B cell (primary cell): ENCODE results near the gene SDC4. TPM values are rescaled to one million over a fixed set of nuclear protein-coding genes. Genes with fewer than 3 reads are reported as not detected.

Experiments
- ATAC-seq: fragments of 200-7000 bp; cut with Tn5 transposase; one replicate; pipeline ENCODE4 v1.10.0; 2021; ENCODE audit warnings: low read depth, mild to moderate bottlenecking, moderate number of reproducible peaks, moderate library complexity
- CTCF ChIA-PET: fragments of 350-600 bp; sonication (Branson Sonifier 250); formaldehyde crosslinking; loops from one replicate; lab custom pipeline; 2021; ENCODE audit warnings: antibody characterized with exemption, inconsistent platforms; lab: Charles Lee
- POLR2A ChIA-PET: fragments of 350-600 bp; sonication (Branson Sonifier 250); formaldehyde crosslinking; loops from one replicate; lab custom pipeline; 2021; ENCODE audit warnings: antibody characterized with exemption; lab: Charles Lee
- DNase-seq: peaks from one replicate; pipeline ENCODE4 v3.0.0; 2013
- H2AFZ ChIP-seq: 2 replicates; pipeline ENCODE4 v1.6.1; 2012; ENCODE audit warnings: mild to moderate bottlenecking, low read depth, low read length; ENCODE audit not compliant: insufficient read depth, poor library complexity, severe bottlenecking
- H3K27ac ChIP-seq, 2 donors: 1 replicate in 1 of 2; 2 replicates in 1 of 2; pipeline ENCODE4 v1.5.1; 2012 to 2013; ENCODE audit warnings: low read length in 2 of 2, mild to moderate bottlenecking in 2 of 2, moderate library complexity in 1 of 2
- H3K27me3 ChIP-seq, 4 experiments: fragments of 200-600 bp in 1 of 4; sonication (generic) in 1 of 4; replicated peaks in 1 of 4; 1 replicate in 2 of 4; 2 replicates in 2 of 4; pipeline versions ENCODE4 v1.6.1 to v1.7.0; 2013 to 2016; ENCODE audit warnings: low read length in 3 of 4, mild to moderate bottlenecking in 2 of 4, mixed read lengths in 1 of 4, moderate library complexity in 1 of 4; ENCODE audit not compliant: insufficient read depth in 4 of 4, control insufficient read depth in 3 of 4; ENCODE audit errors: control extremely low read depth in 1 of 4
- H3K36me3 ChIP-seq, 2 experiments: replicated peaks in 1 of 2; 1 replicate in 1 of 2; 2 replicates in 1 of 2; pipeline versions ENCODE4 v1.6.1 to v1.7.1; 2013; ENCODE audit warnings: low read length in 1 of 2; ENCODE audit not compliant: insufficient read depth in 2 of 2, control insufficient read depth in 1 of 2; ENCODE audit errors: control extremely low read depth in 1 of 2, extremely low read depth in 1 of 2
- H3K4me1 ChIP-seq, 2 donors: fragments of 200-600 bp in 1 of 2; sonication (generic) in 1 of 2; 1 replicate in 1 of 2; 2 replicates in 1 of 2; pipeline versions ENCODE4 v1.5.1 to v1.6.1; 2013 to 2017; ENCODE audit warnings: low read length in 2 of 2; ENCODE audit not compliant: control insufficient read depth in 2 of 2, insufficient read depth in 2 of 2
- H3K4me2 ChIP-seq: replicated peaks from 2 replicates; pipeline ENCODE3; 2012; ENCODE audit warnings: mild to moderate bottlenecking, low read depth, low read length; ENCODE audit not compliant: poor library complexity, severe bottlenecking
- H3K4me3 ChIP-seq, 5 experiments: fragments of 200-600 bp in 1 of 5; sonication (generic) in 1 of 5; 1 replicate in 3 of 5; 2 replicates in 2 of 5; pipeline versions ENCODE4 v1.5.1 to v1.7.0; 2011 to 2016; ENCODE audit warnings: low read length in 4 of 5, mild to moderate bottlenecking in 4 of 5, low read depth in 2 of 5, control low read depth in 1 of 5, moderate library complexity in 1 of 5; ENCODE audit not compliant: insufficient read depth in 1 of 5; ENCODE audit errors: control extremely low read depth in 1 of 5, extremely low read depth in 1 of 5
- H3K79me2 ChIP-seq: fragments of 200-600 bp; sonication (generic); one replicate; pipeline ENCODE4 v1.6.0; 2016; ENCODE audit warnings: low read length; ENCODE audit not compliant: control insufficient read depth, insufficient read depth
- H3K9ac ChIP-seq: fragments of 200-600 bp; sonication (generic); 2 replicates; pipeline ENCODE4 v1.6.1; 2017; ENCODE audit warnings: mild to moderate bottlenecking, low read length, moderate library complexity
- H3K9me3 ChIP-seq, 3 donors: one replicate each; pipeline versions ENCODE4 v1.6.1 to v1.7.1; 2013; ENCODE audit warnings: low read length in 2 of 3; ENCODE audit not compliant: control insufficient read depth in 2 of 3, insufficient read depth in 1 of 3; ENCODE audit errors: control extremely low read depth in 1 of 3
- H4K20me1 ChIP-seq: 2 replicates; pipeline ENCODE4 v1.6.0; 2012; ENCODE audit warnings: mild to moderate bottlenecking, low read length; ENCODE audit not compliant: insufficient read depth, control insufficient read depth, poor library complexity, severe bottlenecking
- H3K27ac Mint-ChIP-seq: one replicate; pipeline ENCODE4 v1.8.0; 2021; ENCODE audit warnings: mixed read lengths
- H3K27me3 Mint-ChIP-seq: one replicate; pipeline ENCODE4 v1.8.0; 2021; ENCODE audit warnings: mixed read lengths
- H3K4me1 Mint-ChIP-seq: one replicate; pipeline ENCODE4 v1.8.0; 2021; ENCODE audit warnings: mixed read lengths
- H3K4me3 Mint-ChIP-seq: one replicate; pipeline ENCODE4 v1.8.0; 2021; ENCODE audit warnings: mixed read lengths
- H3K9me3 Mint-ChIP-seq: one replicate; pipeline ENCODE4 v1.8.0; 2022; ENCODE audit warnings: mixed read lengths; ENCODE audit not compliant: insufficient read depth
- CTCF ChIP-seq: fragments of 200-600 bp; IDR thresholded peaks from one replicate; pipeline ENCODE4 v1.8.0; 2022; ENCODE audit warnings: antibody characterized with exemption, mild to moderate bottlenecking
- EZH2 ChIP-seq: IDR thresholded peaks from 2 replicates; pipeline ENCODE4 v1.6.1; 2012; ENCODE audit warnings: borderline replicate concordance, low read depth, mild to moderate bottlenecking, moderate library complexity, low read length; ENCODE audit not compliant: insufficient read depth, poor library complexity, severe bottlenecking
- WGBS: methylation state at CpG from one replicate; pipeline ENCODE4 v1.1.5; 2013; ENCODE audit warnings: missing lambda C conversion rate; ENCODE audit not compliant: insufficient coverage; 5-methylcytosine and 5-hydroxymethylcytosine counted together
- intact Hi-C: fragments of 100-400 bp; cut with micrococcal nuclease; formaldehyde crosslinking; loops from one replicate; pipeline ENCODE4 v1.10.0; 2022
- polyA plus RNA-seq: library from polyadenylated mRNA; depleted of rRNA; stranded (reverse); fragments of >200 nt; gene quantifications from 2 replicates; pipeline ENCODE4 v1.2.3, GENCODE V29; 2012
- total RNA-seq, 2 donors: library from RNA; stranded (reverse); fragments of 120-200 nt in 1 of 2; gene quantifications; 1 replicate in 1 of 2; 2 replicates in 1 of 2; pipeline versions ENCODE4 v1.2.3 to v1.2.4, GENCODE V29; 2013 to 2022

The SDC4 gene
- total and polyA plus RNA-seq, 2 donors (not counting 1 experiment from before 2014, with no cell fraction given) = 0.04 TPM; not detected in 1

GRCh38 chr20:45391559-45391958 lies 43.3 kb upstream of the SDC4 start:
- H3K9me3 Mint-ChIP-seq = no peaks in the 10 kb centered on the region
- H3K9me3 ChIP-seq = peaks cover 0 to 3% (median 0%) of the 10 kb centered on the region in 3 donors
- H3K27ac Mint-ChIP-seq = no peak overlapping the region
- no peak overlapping the region for H2AFZ ChIP-seq
- H3K79me2 ChIP-seq = peaks cover 27% of the 10 kb centered on the region
- no peak overlapping the region for H3K27ac ChIP-seq
- H3K4me2 ChIP-seq = no peak overlapping the region
- no CpG with 5 or more reads among the region's 2 CpGs for WGBS
- H3K27me3 ChIP-seq = no peaks in the 10 kb centered on the region
- TF ChIP-seq EZH2 (no peak), CTCF (no peak)
- no peak overlapping the region for H3K9ac ChIP-seq
- ATAC-seq (no peak), DNase-seq (no peak)
- H4K20me1 ChIP-seq = no peaks in the 10 kb centered on the region
- H3K4me3 Mint-ChIP-seq = no peak overlapping the region
- CTCF ChIA-PET = interaction anchor here (0.6 to 1.3 kb wide), 2 partner anchors 13 to 22 kb away, joined by 3 read pairs; no protein-coding TSS in a partner anchor
- peaks cover 0 to 6% of the 10 kb centered on the region in 2 experiments for H3K36me3 ChIP-seq
- H3K27me3 Mint-ChIP-seq = no peaks in the 10 kb centered on the region
- peaks cover 9% of the 10 kb centered on the region for H3K4me1 Mint-ChIP-seq
- H3K4me1 ChIP-seq = no peaks in the 10 kb centered on the region
- intact Hi-C loops = no loop called here
- POLR2A ChIA-PET = no interaction called here
- H3K4me3 ChIP-seq = no peak overlapping the region

GRCh38 chr20:45390931-45391330 lies 42.7 kb upstream of the SDC4 start:
- Histone ChIP-seq H3K4me1 (no peaks in the 10 kb centered on the region), H3K27ac (no peak overlapping the region), H3K4me2 (no peak overlapping the region), H3K9ac (no peak overlapping the region), H2AFZ (no peak overlapping the region), H3K9me3 (peaks cover 0 to 3% (median 0%) of the 10 kb centered on the region in 3 donors), H3K79me2 (peaks cover 27% of the 10 kb centered on the region), H3K36me3 (peaks cover 0 to 6% of the 10 kb centered on the region in 2 experiments), H3K27me3 (no peaks in the 10 kb centered on the region), H4K20me1 (no peaks in the 10 kb centered on the region), H3K4me3 (no peak overlapping the region)
- intact Hi-C loops = no loop called here
- WGBS = no CpG with 5 or more reads among the region's 2 CpGs
- H3K4me3 Mint-ChIP-seq = no peak overlapping the region
- TF ChIP-seq CTCF = no peak
- H3K4me1 Mint-ChIP-seq = peaks cover 9% of the 10 kb centered on the region
- no peaks in the 10 kb centered on the region for H3K27me3 Mint-ChIP-seq
- H3K9me3 Mint-ChIP-seq = no peaks in the 10 kb centered on the region
- DNase-seq (no peak), ATAC-seq (no peak)
- ChIA-PET POLR2A (no interaction called here), CTCF (interaction anchor here (1.3 kb wide), 1 partner anchor 22 kb away, joined by 3 read pairs; no protein-coding TSS in a partner anchor)
- H3K27ac Mint-ChIP-seq = no peak overlapping the region
